IPS-18a (cell line): Measurements from ENCODE around the gene CACUL1.
"Not testable (repeated sequence)": the region's sequence is repeated elsewhere in the genome, so short reads cannot be mapped to it uniquely, and the experiment has no call there.

Experiments used
- H3K27ac ChIP-seq: one replicate; pipeline ENCODE4 v1.5.1; 2013; ENCODE audit warnings: low read length
- H3K27me3 ChIP-seq: one replicate; pipeline ENCODE4 v1.6.1; 2013; ENCODE audit warnings: mild to moderate bottlenecking, low read length; ENCODE audit not compliant: control insufficient read depth, insufficient read depth
- H3K36me3 ChIP-seq: one replicate; pipeline ENCODE4 v1.6.1; 2013; ENCODE audit warnings: low read depth, low read length; ENCODE audit not compliant: control insufficient read depth
- H3K4me1 ChIP-seq: one replicate; pipeline ENCODE4 v1.6.1; 2013; ENCODE audit warnings: low read depth, low read length; ENCODE audit not compliant: control insufficient read depth
- H3K4me3 ChIP-seq: one replicate; pipeline ENCODE4 v1.5.1; 2013; ENCODE audit warnings: low read length
- H3K9ac ChIP-seq: one replicate; pipeline ENCODE4 v1.6.1; 2013; ENCODE audit warnings: mild to moderate bottlenecking, low read length, moderate library complexity
- H3K9me3 ChIP-seq: one replicate; pipeline ENCODE4 v1.6.1; 2013; ENCODE audit warnings: low read depth, low read length; ENCODE audit not compliant: control insufficient read depth

The CACUL1 gene

DNA sequence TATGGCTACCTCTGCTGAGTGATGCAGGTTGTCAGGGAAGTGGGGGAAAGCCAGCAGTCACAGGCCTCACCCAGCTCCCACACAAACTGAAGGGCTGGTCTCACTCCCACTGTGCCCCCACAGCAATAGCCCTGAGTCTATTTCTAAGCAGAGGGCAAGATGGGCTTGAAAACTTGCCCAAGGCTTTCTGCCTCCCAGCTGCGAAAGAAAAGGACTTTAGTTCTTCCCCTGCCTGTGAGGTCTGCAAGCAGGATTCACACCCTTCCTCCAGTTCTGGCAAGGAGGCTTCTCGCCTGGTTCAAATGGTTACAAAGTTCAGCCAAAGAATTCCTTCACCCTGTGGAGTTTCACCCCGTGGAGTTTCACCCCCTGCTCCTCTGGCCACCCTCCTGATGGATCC, 96.0 kb downstream of the CACUL1 start:
- Histone ChIP-seq H3K36me3 (no peaks in the 10 kb centered on the region), H3K9me3 (no peaks in the 10 kb centered on the region), H3K27me3 (no peaks in the 10 kb centered on the region), H3K9ac (no peak overlapping the region), H3K4me1 (no peaks in the 10 kb centered on the region), H3K4me3 (no peak overlapping the region), H3K27ac (no peak overlapping the region)

DNA sequence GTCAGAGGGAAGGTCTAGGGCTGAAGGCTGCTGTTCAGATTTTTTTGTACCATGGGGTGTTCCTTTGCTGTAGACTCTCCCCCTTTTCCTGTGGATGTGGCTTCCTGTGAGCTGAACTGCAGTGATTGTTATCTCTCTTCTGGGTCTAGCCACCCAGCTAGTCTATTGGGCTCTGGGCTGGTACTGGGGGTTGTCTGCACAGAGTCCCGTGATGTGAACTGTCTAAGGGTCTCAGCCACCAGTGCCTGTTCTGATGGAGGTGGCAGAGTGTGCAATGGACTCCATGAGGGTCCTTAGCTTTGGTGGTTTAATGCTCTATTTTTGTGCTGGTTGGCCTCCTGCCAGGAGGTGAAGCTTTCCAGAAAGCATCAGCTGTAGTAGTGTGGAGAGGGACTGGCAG, 96.6 kb downstream of the CACUL1 start:
- not testable (repeated sequence) for H3K4me3 ChIP-seq, H3K9me3 ChIP-seq, H3K27me3 ChIP-seq, H3K27ac ChIP-seq, H3K4me1 ChIP-seq, H3K9ac ChIP-seq, H3K36me3 ChIP-seq

DNA sequence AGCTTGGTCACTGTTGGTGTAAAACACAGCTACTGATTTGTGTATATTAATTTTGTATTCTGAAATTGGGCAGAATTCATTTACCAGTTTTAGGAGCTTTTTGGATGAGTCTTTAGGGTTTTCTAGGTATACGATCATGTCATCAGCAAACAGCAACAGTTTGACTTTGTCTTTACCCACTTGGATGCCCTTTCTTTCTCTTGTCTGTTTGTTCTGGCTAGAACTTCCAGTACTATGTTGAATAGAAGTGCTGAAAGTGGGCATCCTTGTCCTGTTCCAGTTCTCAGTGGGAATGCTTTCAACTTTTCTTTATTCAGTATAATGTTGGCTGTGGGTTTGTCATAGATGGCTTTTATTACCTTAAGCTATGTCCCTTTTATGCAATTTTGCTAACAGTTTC, 109.5 kb downstream of the CACUL1 start:
- not testable (repeated sequence) for H3K4me3 ChIP-seq, H3K4me1 ChIP-seq, H3K9me3 ChIP-seq, H3K9ac ChIP-seq, H3K27ac ChIP-seq, H3K36me3 ChIP-seq, H3K27me3 ChIP-seq

DNA sequence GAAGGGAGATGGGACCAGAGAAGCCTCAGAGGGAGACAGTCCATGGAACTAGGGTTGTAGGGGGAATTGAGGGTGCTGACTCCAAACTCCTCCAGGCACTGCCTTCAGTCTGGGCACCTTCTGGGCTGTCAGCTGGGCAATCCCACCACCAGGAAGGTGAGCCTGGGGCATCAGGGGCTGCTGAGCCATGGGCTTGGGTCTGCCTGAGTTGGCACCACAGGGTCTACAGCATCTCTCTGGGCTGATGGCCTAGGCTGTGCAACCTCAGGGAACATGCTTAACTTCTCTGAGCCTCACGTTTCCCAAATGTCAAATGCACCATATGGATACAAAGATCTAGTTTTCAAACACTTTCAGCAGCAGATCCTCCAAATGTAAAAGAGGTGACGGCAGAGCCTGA, 112.5 kb downstream of the CACUL1 start:
- no peak overlapping the region for H3K4me3 ChIP-seq
- H3K27ac ChIP-seq: no peak overlapping the region
- H3K36me3 ChIP-seq: no peaks in the 10 kb centered on the region
- H3K9me3 ChIP-seq: no peaks in the 10 kb centered on the region
- H3K4me1 ChIP-seq: peaks cover 3% of the 10 kb centered on the region
- no peak overlapping the region for H3K9ac ChIP-seq
- H3K27me3 ChIP-seq: no peaks in the 10 kb centered on the region

DNA sequence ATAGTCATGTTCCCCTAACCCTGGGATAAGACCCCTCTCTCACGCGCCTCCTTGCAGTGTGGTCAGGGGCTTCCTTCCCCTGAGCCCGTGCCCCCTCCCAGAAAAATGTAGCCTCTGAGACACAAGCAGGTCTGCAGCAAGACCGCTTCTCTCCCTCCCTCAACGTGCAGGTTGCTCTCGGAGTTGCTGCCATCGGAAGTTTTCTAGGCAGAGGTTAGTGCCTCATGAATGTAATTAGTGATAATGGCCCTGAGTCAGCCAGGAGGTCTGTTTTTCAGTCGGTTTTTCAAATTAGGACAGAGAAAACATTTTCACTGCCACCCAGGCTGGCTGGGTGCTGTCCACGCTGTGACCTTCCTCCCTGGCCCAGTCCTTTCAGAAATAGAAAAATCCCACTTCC, 116.1 kb downstream of the CACUL1 start:
- Histone ChIP-seq H3K9ac (no peak overlapping the region), H3K27ac (no peak overlapping the region), H3K36me3 (no peaks in the 10 kb centered on the region), H3K4me1 (peaks cover 14% of the 10 kb centered on the region), H3K9me3 (no peaks in the 10 kb centered on the region), H3K4me3 (no peak overlapping the region), H3K27me3 (peaks cover 4% of the 10 kb centered on the region)

DNA sequence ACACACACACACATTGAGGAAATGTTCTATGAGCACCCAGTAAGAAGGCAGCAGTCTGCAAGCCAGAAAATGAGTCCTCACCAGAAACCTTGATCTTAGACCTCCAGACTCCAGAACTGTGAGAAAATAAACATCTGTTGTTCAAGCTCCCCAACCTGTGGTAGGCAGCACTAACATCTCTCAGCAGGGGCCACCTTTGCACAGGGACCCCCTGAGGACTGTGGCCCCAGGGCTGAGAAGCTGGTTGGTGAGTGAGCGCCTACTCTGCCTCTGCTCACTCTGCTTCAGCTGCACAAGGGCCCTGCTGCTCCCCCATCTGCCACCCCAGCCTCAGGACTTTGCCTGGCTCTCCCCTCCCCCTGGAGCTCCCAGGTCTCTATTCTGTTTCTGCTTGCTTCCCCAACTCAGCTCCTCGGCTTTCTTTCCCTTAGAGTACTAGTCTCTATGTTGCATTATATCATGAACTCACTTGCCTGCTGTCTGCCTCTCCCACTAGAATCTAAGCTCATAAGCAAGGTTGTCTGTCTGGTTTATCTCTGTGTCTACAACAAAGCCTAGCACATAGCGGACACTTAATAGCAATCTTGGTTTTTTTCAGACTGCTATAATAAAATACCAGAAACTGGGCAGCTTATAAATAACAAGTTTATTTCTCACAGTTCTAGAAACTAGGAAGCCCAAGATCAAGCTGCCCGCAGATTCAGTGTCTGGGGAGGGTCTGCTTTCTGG, 118.9 kb downstream of the CACUL1 start:
- Histone ChIP-seq H3K27ac (no peak overlapping the region), H3K9ac (no peak overlapping the region), H3K36me3 (no peaks in the 10 kb centered on the region), H3K9me3 (no peaks in the 10 kb centered on the region), H3K4me1 (peaks cover 14% of the 10 kb centered on the region), H3K4me3 (no peak overlapping the region), H3K27me3 (peaks cover 4% of the 10 kb centered on the region)

DNA sequence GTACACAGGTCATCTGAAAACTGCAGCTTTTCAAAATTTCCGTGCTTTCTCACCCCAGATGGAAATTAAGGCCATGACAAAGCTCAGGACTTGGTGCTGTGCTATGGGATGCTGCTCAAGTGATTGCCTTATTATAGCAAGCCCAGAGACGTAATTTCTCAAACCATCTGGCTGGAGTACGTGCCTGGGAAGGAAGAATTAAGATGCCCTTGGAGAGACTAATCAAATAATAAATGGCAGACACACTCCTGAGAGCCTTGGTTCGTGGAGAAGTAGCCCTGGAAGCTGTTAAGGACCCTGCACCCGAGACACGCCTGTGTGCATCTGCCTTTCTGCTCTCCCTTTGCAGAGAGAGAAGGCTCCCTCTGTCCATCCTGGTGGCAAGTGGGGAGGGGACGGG, 121.0 kb downstream of the CACUL1 start:
- Histone ChIP-seq H3K9me3 (no peaks in the 10 kb centered on the region), H3K9ac (no peak overlapping the region), H3K4me1 (peaks cover 12% of the 10 kb centered on the region), H3K4me3 (no peak overlapping the region), H3K27ac (no peak overlapping the region), H3K36me3 (no peaks in the 10 kb centered on the region), H3K27me3 (peaks cover 4% of the 10 kb centered on the region)

DNA sequence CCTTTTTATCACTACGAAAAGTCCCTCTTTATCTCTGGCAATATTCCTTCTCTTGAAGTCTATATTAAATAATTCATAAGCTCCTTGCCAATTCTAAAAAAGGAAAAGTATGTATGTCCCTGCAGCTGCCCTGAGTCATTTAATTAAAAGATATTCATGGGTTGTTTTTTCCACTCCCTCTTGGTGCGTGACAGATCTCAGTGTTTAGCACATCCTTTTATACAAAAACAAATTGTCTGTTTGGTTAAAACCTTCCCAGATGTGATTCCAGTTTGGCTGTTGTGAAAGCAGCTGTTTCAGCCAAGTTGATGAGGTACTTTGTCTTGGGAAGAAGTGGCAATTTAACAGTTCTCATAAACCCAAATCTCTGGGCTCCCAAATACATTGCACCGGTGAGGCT, 125.6 kb downstream of the CACUL1 start:
- Histone ChIP-seq H3K36me3 (no peaks in the 10 kb centered on the region), H3K27me3 (peaks cover 2% of the 10 kb centered on the region), H3K4me1 (no peaks in the 10 kb centered on the region), H3K9me3 (no peaks in the 10 kb centered on the region), H3K27ac (no peak overlapping the region), H3K9ac (no peak overlapping the region), H3K4me3 (no peak overlapping the region)

DNA sequence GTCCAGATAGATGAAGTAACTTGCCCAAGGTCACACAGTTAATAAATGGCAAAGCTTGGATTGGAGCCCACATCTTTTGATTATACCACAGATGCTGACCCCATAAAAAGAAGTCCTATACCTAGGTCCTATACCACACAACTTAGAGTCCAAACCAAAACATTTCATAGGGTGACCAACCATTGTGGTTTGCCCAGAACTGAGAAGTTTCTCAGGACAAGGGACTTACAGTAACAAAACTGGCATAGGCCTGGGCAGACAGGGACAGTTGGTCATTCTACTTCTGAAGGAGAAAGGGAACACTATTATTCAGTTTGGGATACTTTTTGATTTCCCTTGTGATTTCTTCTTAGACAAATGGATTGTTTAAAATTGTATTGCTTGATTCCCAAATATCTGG, 126.4 kb downstream of the CACUL1 start:
- Histone ChIP-seq H3K36me3 (no peaks in the 10 kb centered on the region), H3K4me1 (no peaks in the 10 kb centered on the region), H3K27me3 (no peaks in the 10 kb centered on the region), H3K4me3 (no peak overlapping the region), H3K9ac (no peak overlapping the region), H3K9me3 (no peaks in the 10 kb centered on the region), H3K27ac (no peak overlapping the region)

DNA sequence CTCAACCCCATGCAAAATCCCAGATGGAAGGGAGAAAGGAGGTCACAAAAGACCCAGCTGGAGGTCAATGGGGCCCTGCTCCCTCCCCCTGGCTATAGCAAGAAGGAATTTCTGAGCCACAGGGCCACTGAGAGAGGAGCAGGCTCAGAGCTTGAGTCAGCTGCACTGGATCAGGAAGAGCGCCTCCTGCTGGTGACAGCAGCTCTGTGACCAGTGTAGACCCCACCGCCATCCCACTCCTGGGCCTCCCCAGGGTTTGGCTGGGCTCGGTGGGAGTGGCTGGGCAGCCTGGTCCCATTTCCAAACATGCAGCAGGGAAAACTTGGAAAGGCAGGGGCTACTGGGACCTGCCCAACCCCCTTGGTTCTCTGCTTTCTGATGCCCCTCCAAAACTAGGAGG, 127.8 kb downstream of the CACUL1 start:
- no peaks in the 10 kb centered on the region for H3K27me3 ChIP-seq
- no peaks in the 10 kb centered on the region for H3K36me3 ChIP-seq
- no peaks in the 10 kb centered on the region for H3K4me1 ChIP-seq
- no peak overlapping the region for H3K9ac ChIP-seq
- no peaks in the 10 kb centered on the region for H3K9me3 ChIP-seq
- no peak overlapping the region for H3K4me3 ChIP-seq
- H3K27ac ChIP-seq: no peak overlapping the region
